Colon (tissue), 2 donors: ENCODE results near the gene ALG12.

ENCODE experiments used
- FAIRE-seq: peaks from 2 replicates; lab custom pipeline; 2012; peaks lifted over from hg19 to GRCh38; lab: Jason Lieb, UNC
- donor health status: control.
- donor health status: control.

ALG12 gene

GRCh38 chr22:49917974-49918910, at the start of gene ALG12, which contains the start of gene CRELD2:
Gene ALG12 (minus strand): TSS chr22:49918438. CDS start chr22:49913765, 4,673 bp downstream.
Gene CRELD2 (plus strand): TSS chr22:49918634. CDS start chr22:49918770, 136 bp downstream.
- no peak for FAIRE-seq

- no peak for FAIRE-seq
Observed at GRCh38 chr22:49967706-49968208, 49.5 kb upstream of the ALG12 start.

GRCh38 chr22:49966774-49967705, 48.8 kb upstream of the ALG12 start:
- FAIRE-seq = no peak

GRCh38 chr22:49966041-49966773, 48.0 kb upstream of the ALG12 start:
- no peak for FAIRE-seq

- no peak for FAIRE-seq
Observed at GRCh38 chr22:49965091-49966040, 47.1 kb upstream of the ALG12 start.

GRCh38 chr22:49964136-49965090, 46.2 kb upstream of the ALG12 start:
- no peak for FAIRE-seq

- no peak for FAIRE-seq
Observed at GRCh38 chr22:49963647-49964026, 45.4 kb upstream of the ALG12 start.

GRCh38 chr22:49962751-49963646, 44.8 kb upstream of the ALG12 start:
- FAIRE-seq = no peak

- no peak for FAIRE-seq
Observed at GRCh38 chr22:49962012-49962750, 43.9 kb upstream of the ALG12 start.

GRCh38 chr22:49961601-49962011, 43.4 kb upstream of the ALG12 start:
- FAIRE-seq = no peak

- FAIRE-seq = no peak
Observed at GRCh38 chr22:49961005-49961600, 42.9 kb upstream of the ALG12 start.

- FAIRE-seq = no peak
Observed at GRCh38 chr22:49960159-49961004, 42.1 kb upstream of the ALG12 start, which contains the start of gene PIM3. Gene PIM3 (plus strand): TSS chr22:49960772. CDS start chr22:49960948, 176 bp downstream.

- no peak for FAIRE-seq
Observed at GRCh38 chr22:49959782-49960158, 41.5 kb upstream of the ALG12 start.

GRCh38 chr22:49958931-49959781, 40.9 kb upstream of the ALG12 start:
- FAIRE-seq = no peak

GRCh38 chr22:49958366-49958921, 40.2 kb upstream of the ALG12 start:
- FAIRE-seq = no peak
